Neuronal stem cell (in vitro differentiated cells): ENCODE measurements around the gene PNRC2. TPM values are rescaled to one million over a fixed set of nuclear protein-coding genes. Genes with fewer than 3 reads are reported as not detected.
"Not testable (repeated sequence)": the region's sequence is repeated elsewhere in the genome, so short reads cannot be mapped to it uniquely, and the experiment has no call there.

Experiments used
- DNase-seq: peaks from one replicate; pipeline ENCODE4 v3.0.0-alpha.2; 2013; ENCODE audit warnings: low spot score
- H2AFZ ChIP-seq: one replicate; pipeline ENCODE4 v1.6.1; 2013; ENCODE audit warnings: mild to moderate bottlenecking, low read length, inconsistent platforms
- H2AK5ac ChIP-seq: 2 replicates; pipeline ENCODE4 v1.6.1; 2013; ENCODE audit warnings: low read depth, mild to moderate bottlenecking, inconsistent platforms, low read length, moderate library complexity, mixed read lengths
- H2BK120ac ChIP-seq: 2 replicates; pipeline ENCODE4 v1.6.1; 2013; ENCODE audit warnings: low read depth, mild to moderate bottlenecking, inconsistent platforms, low read length, moderate library complexity, mixed read lengths
- H2BK12ac ChIP-seq: one replicate; pipeline ENCODE4 v1.6.1; 2013; ENCODE audit warnings: low read length, inconsistent platforms
- H2BK15ac ChIP-seq: 2 replicates; pipeline ENCODE4 v1.6.1; 2013; ENCODE audit warnings: mild to moderate bottlenecking, low read length, inconsistent platforms, mixed read lengths
- H2BK5ac ChIP-seq: one replicate; pipeline ENCODE4 v1.6.1; 2013; ENCODE audit warnings: inconsistent platforms, mild to moderate bottlenecking, low read length, moderate library complexity
- H3K14ac ChIP-seq: one replicate; pipeline ENCODE4 v1.6.1; 2013; ENCODE audit warnings: low read length, inconsistent platforms
- H3K18ac ChIP-seq: 2 replicates; pipeline ENCODE4 v1.6.1; 2013; ENCODE audit warnings: low read length, inconsistent platforms
- H3K23ac ChIP-seq: 2 replicates; pipeline ENCODE4 v1.6.1; 2013; ENCODE audit warnings: low read depth, mild to moderate bottlenecking, mixed read lengths, low read length, inconsistent platforms; ENCODE audit not compliant: poor library complexity
- H3K27ac ChIP-seq: replicated peaks from 3 replicates; pipeline ENCODE4 v1.5.1; 2013; ENCODE audit warnings: low read length, inconsistent platforms
- H3K27me3 ChIP-seq, 3 experiments: 2 replicates each; pipeline ENCODE4 v1.6.1; 2013; ENCODE audit warnings: low read length in 3 of 3, mild to moderate bottlenecking in 2 of 3, inconsistent platforms in 1 of 3, low read depth in 1 of 3, mixed read lengths in 1 of 3, moderate library complexity in 1 of 3; ENCODE audit not compliant: control insufficient read depth in 3 of 3, insufficient read depth in 3 of 3
- H3K36me3 ChIP-seq, 2 donors: replicated peaks in 1 of 2; 2 replicates each; pipeline ENCODE4 v1.6.1; 2013; ENCODE audit warnings: low read length in 2 of 2; ENCODE audit not compliant: control insufficient read depth in 2 of 2, insufficient read depth in 2 of 2
- H3K4ac ChIP-seq: 2 replicates; pipeline ENCODE4 v1.6.1; 2013; ENCODE audit warnings: inconsistent platforms, mild to moderate bottlenecking, low read length, moderate library complexity
- H3K4me1 ChIP-seq, 2 donors: 1 replicate in 1 of 2; 2 replicates in 1 of 2; pipeline ENCODE4 v1.6.1; 2013; ENCODE audit warnings: low read length in 2 of 2, low read depth in 1 of 2; ENCODE audit not compliant: control insufficient read depth in 2 of 2, insufficient read depth in 1 of 2
- H3K4me2 ChIP-seq: one replicate; pipeline ENCODE4 v1.6.1; 2013; ENCODE audit warnings: mild to moderate bottlenecking, low read length, inconsistent platforms; ENCODE audit not compliant: insufficient read depth, poor library complexity, severe bottlenecking
- H3K4me3 ChIP-seq, 2 donors: 2 replicates each; pipeline ENCODE4 v1.5.1; 2013; ENCODE audit warnings: low read length in 2 of 2, mild to moderate bottlenecking in 2 of 2, inconsistent platforms in 1 of 2, moderate library complexity in 1 of 2
- H3K79me1 ChIP-seq: one replicate; pipeline ENCODE4 v1.6.1; 2013; ENCODE audit warnings: low read depth, mild to moderate bottlenecking, inconsistent platforms, low read length, moderate library complexity
- H3K9ac ChIP-seq: one replicate; pipeline ENCODE4 v1.6.1; 2013; ENCODE audit warnings: mild to moderate bottlenecking, low read depth, low read length, inconsistent platforms; ENCODE audit not compliant: poor library complexity
- H3K9me3 ChIP-seq, 2 donors: replicated peaks in 1 of 2; 2 replicates each; pipeline versions ENCODE3 to v1.6.1; 2013; ENCODE audit warnings: low read length in 2 of 2, mild to moderate bottlenecking in 2 of 2, inconsistent platforms in 1 of 2, low read depth in 1 of 2, mixed read lengths in 1 of 2, moderate library complexity in 1 of 2; ENCODE audit not compliant: control insufficient read depth in 2 of 2, insufficient read depth in 1 of 2
- H4K8ac ChIP-seq: one replicate; pipeline ENCODE4 v1.6.1; 2013; ENCODE audit warnings: low read depth, mild to moderate bottlenecking, inconsistent platforms, low read length, moderate library complexity
- H4K91ac ChIP-seq: one replicate; pipeline ENCODE4 v1.6.1; 2013; ENCODE audit warnings: low read length, low read depth, mild to moderate bottlenecking, inconsistent platforms; ENCODE audit not compliant: poor library complexity
- WGBS, 2 donors: extraction: QIAGEN DNeasy Blood & Tissue Kit; methylation state at CpG; one replicate each; pipeline ENCODE4 v1.1.7; 2013; ENCODE audit warnings: missing lambda C conversion rate in 2 of 2, mixed read lengths in 1 of 2; ENCODE audit not compliant: insufficient read length in 2 of 2, insufficient replicate concordance in 1 of 2; ENCODE audit errors: extremely low coverage in 2 of 2; 5-methylcytosine and 5-hydroxymethylcytosine counted together
- small RNA-seq: library from polyadenylated mRNA; stranded (forward); fragments of <200 nt; extraction: miRNeasy Mini kit (QIAGEN cat#:217004); gene quantifications from one replicate; pipeline ENCODE3, GENCODE V24; 2013; ENCODE audit not compliant: insufficient read depth

The PNRC2 gene

DNA sequence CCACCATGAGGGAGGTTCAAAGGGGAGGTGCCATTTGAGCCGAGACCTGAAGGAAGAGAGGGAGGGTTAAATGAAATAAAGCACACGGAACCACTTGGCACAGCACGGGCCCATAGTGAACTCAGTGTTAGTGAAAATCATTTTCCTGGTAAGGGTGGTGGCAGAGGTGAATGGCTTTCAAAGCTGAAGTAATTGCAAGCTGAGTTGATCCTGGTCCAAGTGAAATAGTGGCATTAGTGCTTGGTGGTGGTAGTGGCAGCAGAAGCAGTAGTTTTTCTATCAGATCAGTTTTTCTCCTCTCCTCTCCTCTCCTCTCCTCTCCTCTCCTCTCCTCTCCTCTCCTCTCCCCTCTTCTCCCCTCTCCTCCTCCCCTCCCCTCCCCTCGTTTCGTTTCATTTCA lies 51.0 kb downstream of the PNRC2 start:
- Histone ChIP-seq H3K4me2 (no peak overlapping the region), H3K9ac (no peak overlapping the region), H2BK120ac (no peak overlapping the region), H3K14ac (no peak overlapping the region), H3K4me1 (no peaks in the 10 kb centered on the region), H2BK15ac (no peak overlapping the region), H3K18ac (no peak overlapping the region), H3K36me3 (no peaks in the 10 kb centered on the region), H2AFZ (no peak overlapping the region), H3K4me3 (no peak overlapping the region), H2AK5ac (no peak overlapping the region), H2BK12ac (no peak overlapping the region), H3K9me3 (no peaks in the 10 kb centered on the region), H4K8ac (no peak overlapping the region), H4K91ac (no peak overlapping the region), H3K4ac (no peak overlapping the region), H3K27ac (no peak overlapping the region), H3K79me1 (no peaks in the 10 kb centered on the region), H3K23ac (no peak overlapping the region), H2BK5ac (no peak overlapping the region), H3K27me3 (peaks cover 0 to 2% (median 0%) of the 10 kb centered on the region in 3 experiments)
- WGBS, 2 donors, result 100% methylated on average over 2 of the region's 5 CpGs; no CpG with 5 or more reads in 1 of the 2 donors
- DNase-seq, result no peak

DNA sequence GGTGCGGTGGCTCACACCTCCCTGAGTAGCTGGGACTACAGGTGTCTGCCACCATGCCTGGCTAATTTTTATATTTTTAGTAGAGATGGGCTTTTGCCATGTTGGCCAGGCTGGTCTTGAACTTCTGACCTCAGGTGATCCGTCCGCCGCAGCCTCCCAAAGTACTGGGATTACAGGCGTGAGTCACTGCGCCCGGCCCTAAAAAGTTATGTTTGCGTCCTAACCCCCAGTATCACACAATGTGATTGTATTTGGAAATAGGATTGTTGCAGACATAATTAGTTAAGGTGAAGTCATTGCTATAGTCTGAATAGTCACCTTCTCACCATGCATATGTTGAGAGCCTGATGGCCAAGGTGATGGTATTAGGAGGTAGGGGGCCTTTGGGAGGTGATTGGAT lies 53.2 kb downstream of the PNRC2 start:
- not testable (repeated sequence) for H2BK5ac ChIP-seq, H3K4me1 ChIP-seq, H2AFZ ChIP-seq, H4K91ac ChIP-seq, H2BK12ac ChIP-seq, H3K9ac ChIP-seq, H2AK5ac ChIP-seq, H3K4me3 ChIP-seq, H4K8ac ChIP-seq, H3K4ac ChIP-seq, H3K27me3 ChIP-seq, H3K9me3 ChIP-seq, H3K4me2 ChIP-seq, H3K36me3 ChIP-seq, DNase-seq, H3K18ac ChIP-seq, H2BK120ac ChIP-seq, H3K79me1 ChIP-seq, H3K27ac ChIP-seq, H3K14ac ChIP-seq, H2BK15ac ChIP-seq, H3K23ac ChIP-seq
- WGBS, 2 donors, result no CpG with 5 or more reads among the region's 8 CpGs

Small RNA genes within 50 kb of the gene (small RNA-seq; reads per million reads assigned to genes)
- gene MIR378F, result not detected
